ENCODE results near the gene STH.

Gene STH

GRCh38 chr17:46045639-46046038 is 46.6 kb downstream of the STH start:
- Histone ChIP-seq H3K4me3 (ENCODE audit: low read depth, low read length) (no peak overlapping the region), H3K9me3 (ENCODE audit: control insufficient read depth, insufficient read depth, low read depth, low read length) (no peaks in the 10 kb centered on the region), H3K36me3 (ENCODE audit: control insufficient read depth in 2 of 2, insufficient read depth in 1 of 2, low read length in 2 of 2) (peaks cover 57 to 87% of the 10 kb centered on the region in 2 experiments), H3K27ac (ENCODE audit: extremely low read depth, low read depth, low read length) (no peak overlapping the region), H3K4me1 (ENCODE audit: control insufficient read depth, insufficient read depth, low read length) (peaks cover 7% of the 10 kb centered on the region; the same call in 1 of the 2 replicates)
- TF ChIP-seq ZFHX2 (tag by site-specific recombination; conservative IDR thresholded peaks at IDR 0.05) (0 out of 2 replicates have a peak, but pooled peaks have one; percentile 22), ZNF138 (tag by site-specific recombination; IDR thresholded peaks at IDR 0.05; ENCODE audit: borderline replicate concordance) (no peak)
- POLR2A ChIA-PET = no interaction called here
- CTCF ChIA-PET = interaction anchor here (0.9 to 6.0 kb wide), 13 partner anchors 13 to 170 kb away, joined by 3 to 64 read pairs (median 6); partner anchors contain the start of gene KANSL1

GRCh38 chr17:46046957-46047356 is 47.9 kb downstream of the STH start:
- Histone ChIP-seq H3K4me3 (ENCODE audit: low read depth, low read length) (no peak overlapping the region), H3K4me1 (ENCODE audit: control insufficient read depth, insufficient read depth, low read length) (peaks cover 7% of the 10 kb centered on the region), H3K36me3 (ENCODE audit: control insufficient read depth in 2 of 2, insufficient read depth in 1 of 2, low read length in 2 of 2) (peaks cover 52 to 89% of the 10 kb centered on the region in 2 experiments), H3K9me3 (ENCODE audit: control insufficient read depth, insufficient read depth, low read depth, low read length) (no peaks in the 10 kb centered on the region), H3K27ac (ENCODE audit: extremely low read depth, low read depth, low read length) (no peak overlapping the region)
- CTCF ChIA-PET = interaction anchor here (0.6 to 6.0 kb wide), 5 partner anchors 12 to 146 kb away, joined by 3 to 64 read pairs (median 3); partner anchors contain the start of gene KANSL1
- POLR2A ChIA-PET = no interaction called here
- TF ChIP-seq ZNF423 (tag by site-specific recombination; IDR thresholded peaks at IDR 0.05) = no peak
- no peak for TF ChIP-seq REPIN1 (tag by site-specific recombination; IDR thresholded peaks at IDR 0.05; ENCODE audit: low read depth)
- TF ChIP-seq, protein P1, sequence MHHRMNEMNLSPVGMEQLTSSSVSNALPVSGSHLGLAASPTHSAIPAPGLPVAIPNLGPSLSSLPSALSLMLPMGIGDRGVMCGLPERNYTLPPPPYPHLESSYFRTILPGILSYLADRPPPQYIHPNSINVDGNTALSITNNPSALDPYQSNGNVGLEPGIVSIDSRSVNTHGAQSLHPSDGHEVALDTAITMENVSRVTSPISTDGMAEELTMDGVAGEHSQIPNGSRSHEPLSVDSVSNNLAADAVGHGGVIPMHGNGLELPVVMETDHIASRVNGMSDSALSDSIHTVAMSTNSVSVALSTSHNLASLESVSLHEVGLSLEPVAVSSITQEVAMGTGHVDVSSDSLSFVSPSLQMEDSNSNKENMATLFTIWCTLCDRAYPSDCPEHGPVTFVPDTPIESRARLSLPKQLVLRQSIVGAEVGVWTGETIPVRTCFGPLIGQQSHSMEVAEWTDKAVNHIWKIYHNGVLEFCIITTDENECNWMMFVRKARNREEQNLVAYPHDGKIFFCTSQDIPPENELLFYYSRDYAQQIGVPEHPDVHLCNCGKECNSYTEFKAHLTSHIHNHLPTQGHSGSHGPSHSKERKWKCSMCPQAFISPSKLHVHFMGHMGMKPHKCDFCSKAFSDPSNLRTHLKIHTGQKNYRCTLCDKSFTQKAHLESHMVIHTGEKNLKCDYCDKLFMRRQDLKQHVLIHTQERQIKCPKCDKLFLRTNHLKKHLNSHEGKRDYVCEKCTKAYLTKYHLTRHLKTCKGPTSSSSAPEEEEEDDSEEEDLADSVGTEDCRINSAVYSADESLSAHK (tag by site-specific recombination; IDR thresholded peaks at IDR 0.05) = no peak
- TF ChIP-seq ZNF529 (tag by site-specific recombination; IDR thresholded peaks at IDR 0.05; ENCODE audit: insufficient replicate concordance) = no peak
- no peak for TF ChIP-seq FEZF1 (tag by site-specific recombination; IDR thresholded peaks at IDR 0.05)
- no peak for TF ChIP-seq ZNF571 (tag by site-specific recombination; IDR thresholded peaks at IDR 0.05)
- TF ChIP-seq ZNF350 (tag by site-specific recombination; IDR thresholded peaks at IDR 0.05) = no peak
- no peak for TF ChIP-seq HOXD13 (CRISPR knock-in tag; IDR thresholded peaks at IDR 0.05; ENCODE audit: borderline replicate concordance)
- TF ChIP-seq ZNF514 (tag by site-specific recombination; IDR thresholded peaks at IDR 0.05) = no peak
- TF ChIP-seq ZFP41 (tag by site-specific recombination; IDR thresholded peaks at IDR 0.05; ENCODE audit: borderline replicate concordance) = no peak
- TF ChIP-seq, protein P2, sequence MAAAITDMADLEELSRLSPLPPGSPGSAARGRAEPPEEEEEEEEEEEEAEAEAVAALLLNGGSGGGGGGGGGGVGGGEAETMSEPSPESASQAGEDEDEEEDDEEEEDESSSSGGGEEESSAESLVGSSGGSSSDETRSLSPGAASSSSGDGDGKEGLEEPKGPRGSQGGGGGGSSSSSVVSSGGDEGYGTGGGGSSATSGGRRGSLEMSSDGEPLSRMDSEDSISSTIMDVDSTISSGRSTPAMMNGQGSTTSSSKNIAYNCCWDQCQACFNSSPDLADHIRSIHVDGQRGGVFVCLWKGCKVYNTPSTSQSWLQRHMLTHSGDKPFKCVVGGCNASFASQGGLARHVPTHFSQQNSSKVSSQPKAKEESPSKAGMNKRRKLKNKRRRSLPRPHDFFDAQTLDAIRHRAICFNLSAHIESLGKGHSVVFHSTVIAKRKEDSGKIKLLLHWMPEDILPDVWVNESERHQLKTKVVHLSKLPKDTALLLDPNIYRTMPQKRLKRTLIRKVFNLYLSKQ (tag by site-specific recombination; IDR thresholded peaks at IDR 0.05; ENCODE audit: borderline replicate concordance) = no peak
- no peak for TF ChIP-seq ZNF292 (tag by site-specific recombination; IDR thresholded peaks at IDR 0.05; ENCODE audit: borderline replicate concordance, low read depth)
- TF ChIP-seq ZFHX2 (tag by site-specific recombination; conservative IDR thresholded peaks at IDR 0.05) = no peak
- TF ChIP-seq ZFP3 (tag by site-specific recombination; IDR thresholded peaks at IDR 0.05; ENCODE audit: low read depth) = no peak
- no peak for TF ChIP-seq ZNF404 (tag by site-specific recombination; IDR thresholded peaks at IDR 0.05)
- TF ChIP-seq TCF7L2 (IDR thresholded peaks at IDR 0.05; ENCODE audit: borderline replicate concordance, low read depth, low read length) = no peak
- TF ChIP-seq PATZ1 (tag by site-specific recombination; IDR thresholded peaks at IDR 0.05) = no peak
- TF ChIP-seq ZNF248 (tag by site-specific recombination; IDR thresholded peaks at IDR 0.05) = no peak
- no peak for TF ChIP-seq ZNF398 (tag by site-specific recombination; IDR thresholded peaks at IDR 0.05)
- TF ChIP-seq ZFP69B (tag by site-specific recombination; IDR thresholded peaks at IDR 0.05) = no peak

Measured in HEK293 (cell line).